Measurements from ENCODE around the gene PTAR1.

DNA sequence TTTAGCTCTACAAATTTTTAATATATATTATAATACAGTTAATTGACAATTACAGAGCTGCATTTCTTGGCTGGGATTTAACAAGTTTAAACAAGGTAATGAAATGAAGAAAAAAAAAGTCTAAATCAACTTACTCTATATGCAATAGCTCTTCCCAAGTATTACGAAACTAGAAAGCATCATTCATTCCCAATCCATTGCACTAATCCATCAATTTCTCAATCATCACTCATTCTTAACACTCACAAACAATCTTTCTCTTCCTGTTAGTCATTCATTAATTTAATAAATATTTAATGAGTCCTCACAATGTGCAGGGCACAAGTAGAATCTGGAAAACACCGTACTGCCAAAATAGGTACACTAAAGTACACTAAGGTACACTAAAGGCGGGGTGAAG, 44.7 kb downstream of the PTAR1 start:
- TF ChIP-seq, protein P1, sequence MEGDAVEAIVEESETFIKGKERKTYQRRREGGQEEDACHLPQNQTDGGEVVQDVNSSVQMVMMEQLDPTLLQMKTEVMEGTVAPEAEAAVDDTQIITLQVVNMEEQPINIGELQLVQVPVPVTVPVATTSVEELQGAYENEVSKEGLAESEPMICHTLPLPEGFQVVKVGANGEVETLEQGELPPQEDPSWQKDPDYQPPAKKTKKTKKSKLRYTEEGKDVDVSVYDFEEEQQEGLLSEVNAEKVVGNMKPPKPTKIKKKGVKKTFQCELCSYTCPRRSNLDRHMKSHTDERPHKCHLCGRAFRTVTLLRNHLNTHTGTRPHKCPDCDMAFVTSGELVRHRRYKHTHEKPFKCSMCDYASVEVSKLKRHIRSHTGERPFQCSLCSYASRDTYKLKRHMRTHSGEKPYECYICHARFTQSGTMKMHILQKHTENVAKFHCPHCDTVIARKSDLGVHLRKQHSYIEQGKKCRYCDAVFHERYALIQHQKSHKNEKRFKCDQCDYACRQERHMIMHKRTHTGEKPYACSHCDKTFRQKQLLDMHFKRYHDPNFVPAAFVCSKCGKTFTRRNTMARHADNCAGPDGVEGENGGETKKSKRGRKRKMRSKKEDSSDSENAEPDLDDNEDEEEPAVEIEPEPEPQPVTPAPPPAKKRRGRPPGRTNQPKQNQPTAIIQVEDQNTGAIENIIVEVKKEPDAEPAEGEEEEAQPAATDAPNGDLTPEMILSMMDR (conservative IDR thresholded peaks at IDR 0.05 in 1 of 2, IDR thresholded peaks at IDR 0.05 in 1 of 2; ENCODE audit: extremely low read depth in 1 of 2, insufficient read depth in 1 of 2, low read depth in 1 of 2, low read length in 2 of 2): no peak
- no peak for TF ChIP-seq EZH2 (IDR thresholded peaks at IDR 0.05; ENCODE audit: borderline replicate concordance, low read length)

All from mammary epithelial cell (primary cell).